Stimulated activated naive CD8-positive, alpha-beta T cell treated with anti-CD3 and anti-CD28 coated beads, Interleukin-15, Interleukin-2, amounts not matched to agents 100 ng/mL and 50 ng/mL, for 24 hours (primary cell): ENCODE measurements around the gene EDEM1.
"Not testable (repeated sequence)": the region's sequence is repeated elsewhere in the genome, so short reads cannot be mapped to it uniquely, and the experiment has no call there.

Experiments used
- H3K27ac Mint-ChIP-seq: one replicate; pipeline ENCODE4 v1.8.0; 2021; ENCODE audit warnings: mild to moderate bottlenecking, mixed read lengths
- H3K27me3 Mint-ChIP-seq: one replicate; pipeline ENCODE4 v1.8.0; 2021; ENCODE audit warnings: mixed read lengths
- H3K36me3 Mint-ChIP-seq: one replicate; pipeline ENCODE4 v1.8.0; 2021; ENCODE audit warnings: low read depth, mixed read lengths
- H3K4me1 Mint-ChIP-seq: one replicate; pipeline ENCODE4 v1.8.0; 2021; ENCODE audit warnings: low read depth, mixed read lengths
- H3K4me3 Mint-ChIP-seq: one replicate; pipeline ENCODE4 v1.8.0; 2021; ENCODE audit warnings: mild to moderate bottlenecking, mixed read lengths
- H3K9me3 Mint-ChIP-seq: one replicate; pipeline ENCODE4 v1.8.0; 2021; ENCODE audit warnings: mixed read lengths

The EDEM1 gene

GRCh38 chr3:5160940-5161858, 26.3 kb upstream of the EDEM1 start:
- H3K27me3 Mint-ChIP-seq = no peaks in the 10 kb centered on the region
- H3K27ac Mint-ChIP-seq = no peak overlapping the region
- peaks cover 12% of the 10 kb centered on the region for H3K36me3 Mint-ChIP-seq
- peaks cover 86% of the 10 kb centered on the region for H3K4me1 Mint-ChIP-seq
- H3K9me3 Mint-ChIP-seq = no peaks in the 10 kb centered on the region
- no peak overlapping the region for H3K4me3 Mint-ChIP-seq

DNA sequence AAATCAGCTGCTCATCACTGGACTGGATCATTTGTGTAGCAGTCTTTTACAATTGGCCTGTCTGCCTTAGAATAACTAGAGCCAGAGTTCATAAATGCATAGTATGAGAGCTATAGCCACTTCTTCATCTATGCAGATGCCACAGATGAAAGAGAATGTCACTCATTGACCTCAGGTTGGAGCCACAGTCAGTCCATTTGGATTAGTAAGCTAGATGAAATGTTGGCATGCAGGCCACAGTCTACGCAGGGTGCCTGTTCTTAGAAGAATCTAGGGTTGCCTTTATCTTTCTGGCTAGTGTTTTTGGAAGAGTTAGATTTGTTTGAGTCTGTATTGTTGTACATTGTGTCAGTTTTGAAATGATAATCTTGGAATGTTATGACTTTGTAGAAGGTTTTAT, 25.4 kb upstream of the EDEM1 start:
- Mint-ChIP-seq H3K4me3 (no peak overlapping the region), H3K27ac (no peak overlapping the region), H3K4me1 (peaks cover 84% of the 10 kb centered on the region), H3K9me3 (no peaks in the 10 kb centered on the region), H3K27me3 (no peaks in the 10 kb centered on the region), H3K36me3 (peaks cover 14% of the 10 kb centered on the region)

DNA sequence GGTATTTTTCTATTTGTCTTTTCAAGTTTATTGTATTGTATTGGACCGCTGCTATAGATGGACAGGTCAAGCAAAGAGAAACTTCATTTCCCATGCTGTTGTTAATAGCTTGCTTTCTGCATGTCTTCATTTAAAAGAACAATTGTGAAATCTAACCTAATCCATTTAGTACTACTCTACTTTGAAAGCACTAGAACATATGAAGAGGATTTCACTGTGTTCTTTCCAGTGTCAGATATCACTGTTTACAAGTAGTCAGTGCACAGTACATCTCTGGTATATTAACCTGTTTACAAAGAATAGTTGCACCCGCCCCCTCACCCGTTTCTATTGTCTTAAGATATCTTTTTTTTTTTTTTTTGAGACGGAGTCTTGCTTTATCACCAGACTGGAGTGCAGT, 21.8 kb upstream of the EDEM1 start:
- Mint-ChIP-seq H3K4me3 (no peak overlapping the region), H3K27ac (no peak overlapping the region), H3K36me3 (peaks cover 13% of the 10 kb centered on the region), H3K9me3 (no peaks in the 10 kb centered on the region), H3K27me3 (no peaks in the 10 kb centered on the region), H3K4me1 (peaks cover 76% of the 10 kb centered on the region)

DNA sequence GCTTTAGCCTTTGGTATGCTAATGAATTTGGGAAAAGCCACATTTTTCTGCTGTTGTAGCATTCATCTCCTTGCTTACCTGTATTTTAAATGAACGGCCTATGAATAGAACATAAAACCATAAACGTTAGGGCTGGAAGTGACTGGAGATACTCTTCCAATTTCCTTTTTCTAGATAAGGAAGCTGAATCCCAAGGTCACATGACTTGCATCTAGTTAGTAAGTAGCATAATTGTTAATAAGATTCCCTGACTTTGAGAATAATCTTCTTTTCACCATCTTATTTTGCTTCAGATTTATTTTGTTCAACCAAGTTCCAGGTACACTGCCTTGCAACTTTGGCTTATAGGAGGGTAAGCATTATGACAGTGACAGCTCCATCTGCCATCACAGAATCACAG, 20.7 kb upstream of the EDEM1 start:
- Mint-ChIP-seq H3K9me3 (no peaks in the 10 kb centered on the region), H3K4me1 (peaks cover 65% of the 10 kb centered on the region), H3K27me3 (no peaks in the 10 kb centered on the region), H3K27ac (no peak overlapping the region), H3K36me3 (peaks cover 16% of the 10 kb centered on the region), H3K4me3 (no peak overlapping the region)

GRCh38 chr3:5168110-5168509, 19.4 kb upstream of the EDEM1 start:
- H3K4me1 Mint-ChIP-seq = peaks cover 55% of the 10 kb centered on the region
- no peak overlapping the region for H3K4me3 Mint-ChIP-seq
- no peaks in the 10 kb centered on the region for H3K27me3 Mint-ChIP-seq
- peaks cover 21% of the 10 kb centered on the region for H3K36me3 Mint-ChIP-seq
- H3K27ac Mint-ChIP-seq = no peak overlapping the region
- no peaks in the 10 kb centered on the region for H3K9me3 Mint-ChIP-seq

- Mint-ChIP-seq H3K27ac (no peak overlapping the region), H3K36me3 (peaks cover 31% of the 10 kb centered on the region), H3K27me3 (no peaks in the 10 kb centered on the region), H3K4me3 (no peak overlapping the region), H3K9me3 (no peaks in the 10 kb centered on the region), H3K4me1 (peaks cover 38% of the 10 kb centered on the region)
Observed at GRCh38 chr3:5169807-5170206, 17.7 kb upstream of the EDEM1 start.

DNA sequence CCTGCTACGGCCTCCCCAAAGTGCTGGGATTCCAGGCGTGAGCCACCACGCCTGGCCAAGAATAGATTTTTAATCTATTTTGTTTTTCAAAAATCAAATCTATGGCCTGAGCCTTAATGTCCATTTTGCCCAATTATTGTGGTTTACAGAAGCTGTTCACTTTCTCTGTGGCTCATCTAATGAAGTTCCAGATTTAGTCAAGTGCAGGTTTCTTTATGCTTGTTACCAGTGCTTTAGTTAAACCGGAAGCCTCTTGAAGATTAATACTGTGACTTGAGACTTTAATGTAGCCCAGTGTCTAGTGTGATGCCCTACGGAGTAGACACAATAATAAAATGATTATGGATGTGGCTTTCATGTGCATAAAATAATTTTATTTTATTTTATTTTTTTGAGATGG, 16.5 kb upstream of the EDEM1 start:
- no peaks in the 10 kb centered on the region for H3K9me3 Mint-ChIP-seq
- H3K36me3 Mint-ChIP-seq = peaks cover 32% of the 10 kb centered on the region
- H3K4me3 Mint-ChIP-seq = no peak overlapping the region
- no peaks in the 10 kb centered on the region for H3K27me3 Mint-ChIP-seq
- peaks cover 28% of the 10 kb centered on the region for H3K4me1 Mint-ChIP-seq
- H3K27ac Mint-ChIP-seq = no peak overlapping the region

DNA sequence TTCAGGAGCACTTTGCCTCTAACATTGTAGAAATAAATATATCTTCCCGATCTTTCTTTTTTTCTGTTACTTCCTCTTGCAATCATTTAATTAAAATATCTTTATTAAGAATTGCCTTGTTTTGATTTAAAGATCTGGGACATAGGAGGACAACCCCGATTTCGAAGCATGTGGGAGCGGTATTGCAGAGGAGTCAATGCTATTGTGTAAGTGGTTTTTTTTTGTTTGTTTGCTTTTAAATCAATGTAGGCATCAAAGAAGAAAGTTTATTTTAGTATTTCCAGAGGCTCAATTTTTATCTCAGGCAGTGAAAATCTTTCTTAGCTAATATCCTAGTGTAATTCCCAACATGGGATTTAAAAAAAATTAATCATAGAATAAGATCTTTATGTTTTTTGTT, 15.5 kb upstream of the EDEM1 start:
- H3K4me3 Mint-ChIP-seq = no peak overlapping the region
- H3K27me3 Mint-ChIP-seq = no peaks in the 10 kb centered on the region
- H3K27ac Mint-ChIP-seq = no peak overlapping the region
- H3K36me3 Mint-ChIP-seq = peaks cover 35% of the 10 kb centered on the region
- H3K9me3 Mint-ChIP-seq = no peaks in the 10 kb centered on the region
- H3K4me1 Mint-ChIP-seq = peaks cover 21% of the 10 kb centered on the region

GRCh38 chr3:5179036-5179435, 8.5 kb upstream of the EDEM1 start:
- not testable (repeated sequence) for H3K27me3 Mint-ChIP-seq, H3K27ac Mint-ChIP-seq, H3K9me3 Mint-ChIP-seq, H3K4me3 Mint-ChIP-seq
- Mint-ChIP-seq H3K4me1 (peaks cover 27% of the 10 kb centered on the region), H3K36me3 (peaks cover 65% of the 10 kb centered on the region)

DNA sequence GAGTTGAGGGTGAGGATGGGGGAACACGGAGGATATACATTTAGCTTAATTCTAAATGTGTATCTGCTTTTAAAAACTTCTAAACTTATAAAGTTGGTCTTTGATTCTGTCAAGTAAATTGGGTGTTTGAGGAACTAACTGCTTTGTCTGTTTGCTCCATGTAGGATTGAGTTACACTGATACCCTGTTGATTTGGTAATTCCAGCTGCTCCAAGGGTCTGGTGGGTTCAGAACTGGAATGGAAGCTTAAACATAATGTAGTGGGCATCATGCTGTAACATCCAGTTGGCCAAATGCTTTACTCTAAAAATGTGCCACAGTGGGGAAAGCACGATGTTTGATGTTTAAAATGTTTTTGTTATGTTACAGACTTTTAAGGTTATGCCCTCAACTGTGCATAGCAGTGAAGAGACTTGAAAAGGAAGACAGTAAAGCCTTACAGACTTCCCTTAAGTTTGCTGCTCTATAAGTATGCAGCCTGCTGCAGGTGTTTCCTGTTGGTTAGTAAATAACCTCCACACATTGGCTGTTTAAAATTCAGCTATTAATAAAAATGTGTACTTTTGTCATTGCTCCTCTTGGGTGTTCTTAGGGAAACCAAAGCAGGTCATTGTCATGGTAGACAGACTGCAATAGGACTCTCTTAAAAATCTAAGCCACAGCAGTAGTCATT, 5.9 kb upstream of the EDEM1 start:
- no peak overlapping the region for H3K4me3 Mint-ChIP-seq
- peaks cover 49% of the 10 kb centered on the region for H3K4me1 Mint-ChIP-seq
- H3K27me3 Mint-ChIP-seq = no peaks in the 10 kb centered on the region
- no peaks in the 10 kb centered on the region for H3K9me3 Mint-ChIP-seq
- peak overlapping the region; percentile 48 for H3K27ac Mint-ChIP-seq
- H3K36me3 Mint-ChIP-seq = peaks cover 54% of the 10 kb centered on the region

- Mint-ChIP-seq H3K4me1 (peaks cover 49% of the 10 kb centered on the region), H3K36me3 (peaks cover 41% of the 10 kb centered on the region)
- not testable (repeated sequence) for H3K27ac Mint-ChIP-seq, H3K27me3 Mint-ChIP-seq, H3K4me3 Mint-ChIP-seq, H3K9me3 Mint-ChIP-seq
Observed at GRCh38 chr3:5183714-5184113, 3.8 kb upstream of the EDEM1 start.

DNA sequence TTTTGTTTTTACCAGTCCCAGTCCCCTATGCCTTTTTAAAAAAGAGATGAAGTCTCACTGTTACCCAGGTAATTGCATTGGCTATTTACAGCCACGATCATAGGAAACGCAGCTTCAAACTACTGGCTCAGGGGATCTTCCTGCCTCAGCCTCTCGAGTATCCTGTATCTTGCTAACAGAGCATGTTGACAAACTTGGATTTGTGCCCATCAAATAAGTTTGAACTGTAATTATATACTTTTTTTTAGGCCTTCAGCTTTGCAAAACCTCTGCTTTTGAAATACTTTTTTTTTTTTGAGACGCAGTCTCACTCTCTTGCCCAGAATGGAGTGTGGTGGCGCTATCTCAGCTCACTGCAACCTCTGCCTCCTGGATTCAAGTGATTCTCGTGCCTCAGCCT, 3.0 kb upstream of the EDEM1 start:
- H3K27ac Mint-ChIP-seq = peak overlapping the region; percentile 31
- H3K4me3 Mint-ChIP-seq = no peak overlapping the region
- H3K27me3 Mint-ChIP-seq = no peaks in the 10 kb centered on the region
- H3K36me3 Mint-ChIP-seq = peaks cover 42% of the 10 kb centered on the region
- peaks cover 49% of the 10 kb centered on the region for H3K4me1 Mint-ChIP-seq
- H3K9me3 Mint-ChIP-seq = no peaks in the 10 kb centered on the region

DNA sequence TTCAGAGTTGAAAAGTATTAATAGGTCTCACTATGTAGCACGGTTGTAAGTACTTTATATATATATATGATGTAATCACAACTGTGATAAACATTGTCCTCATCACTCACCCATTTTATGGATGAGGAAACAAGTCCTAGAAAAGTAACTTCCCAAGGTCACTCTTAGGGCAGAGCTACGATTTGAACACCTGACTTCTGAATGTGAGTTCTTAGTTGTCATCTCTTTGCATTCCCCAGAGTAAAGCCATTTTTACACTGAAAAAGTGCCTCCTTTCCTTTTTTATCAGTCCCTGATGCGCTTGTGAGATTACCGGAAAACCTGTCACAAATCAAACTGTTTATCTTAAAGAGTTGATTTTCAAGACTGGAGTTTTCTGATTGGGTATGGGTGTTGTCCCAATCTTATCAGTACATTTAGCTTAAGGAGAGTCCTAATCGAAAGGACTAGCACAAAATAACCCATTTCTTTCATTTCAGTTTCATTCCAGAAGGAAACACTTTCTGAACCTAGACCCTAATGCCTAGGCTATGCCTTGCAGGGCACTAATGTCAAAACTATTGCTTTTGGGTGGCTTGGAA, 2.3 kb upstream of the EDEM1 start:
- Mint-ChIP-seq H3K4me3 (no peak overlapping the region), H3K36me3 (peaks cover 43% of the 10 kb centered on the region), H3K27ac (peak overlapping the region; percentile 28), H3K27me3 (no peaks in the 10 kb centered on the region), H3K4me1 (peaks cover 53% of the 10 kb centered on the region), H3K9me3 (no peaks in the 10 kb centered on the region)

DNA sequence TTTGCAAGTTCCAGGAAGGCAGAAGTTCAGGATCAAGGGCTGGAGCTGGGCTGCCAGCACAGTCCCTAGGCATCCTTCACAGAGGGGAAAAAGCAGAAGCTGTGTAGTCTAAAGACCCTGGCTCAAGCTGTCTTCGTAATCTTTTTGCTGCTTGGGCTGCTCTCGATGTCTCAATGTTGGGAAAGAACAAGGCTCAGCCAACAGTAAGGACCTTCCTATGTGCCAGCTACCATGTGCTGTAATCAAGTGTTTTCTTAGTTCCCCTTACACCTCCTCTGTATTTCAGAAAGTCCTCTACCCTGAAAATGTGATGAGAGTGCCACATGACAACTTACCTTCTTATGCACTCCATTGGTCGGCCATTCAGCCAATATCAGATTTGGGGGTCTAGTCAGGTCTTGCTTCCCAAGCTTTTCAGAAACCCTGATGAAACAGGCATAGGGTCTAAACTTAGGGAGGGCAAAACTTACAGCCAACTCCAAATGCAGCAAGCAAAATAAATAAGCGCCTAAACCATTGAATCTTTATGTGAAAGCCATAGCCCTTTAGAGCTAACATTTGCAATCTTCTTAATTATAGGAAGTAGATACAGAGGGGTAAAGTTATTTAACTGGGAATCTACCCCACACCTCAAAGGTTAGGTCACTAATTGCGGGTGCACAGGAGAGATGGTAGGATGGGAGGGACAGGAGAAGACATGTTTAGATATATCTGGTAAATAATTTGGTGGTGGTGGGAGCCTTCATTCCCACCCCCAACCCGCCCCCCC, 1.2 kb upstream of the EDEM1 start:
- H3K27ac Mint-ChIP-seq = no peak overlapping the region
- no peaks in the 10 kb centered on the region for H3K27me3 Mint-ChIP-seq
- peak overlapping the region; percentile 91 for H3K4me3 Mint-ChIP-seq
- H3K9me3 Mint-ChIP-seq = no peaks in the 10 kb centered on the region
- H3K4me1 Mint-ChIP-seq = peaks cover 48% of the 10 kb centered on the region
- peaks cover 37% of the 10 kb centered on the region for H3K36me3 Mint-ChIP-seq

- H3K36me3 Mint-ChIP-seq = peaks cover 37% of the 10 kb centered on the region
- H3K27ac Mint-ChIP-seq = peak overlapping the region; percentile 95
- H3K9me3 Mint-ChIP-seq = no peaks in the 10 kb centered on the region
- peaks cover 49% of the 10 kb centered on the region for H3K4me1 Mint-ChIP-seq
- no peaks in the 10 kb centered on the region for H3K27me3 Mint-ChIP-seq
- H3K4me3 Mint-ChIP-seq = peak overlapping the region; percentile 91
Observed at GRCh38 chr3:5186858-5187155, 700 bp upstream of the EDEM1 start.
